Stomach (tissue), 9 donors: Measurements from ENCODE around the gene MAPK13. TPM values are rescaled to one million over a fixed set of nuclear protein-coding genes. Genes with fewer than 3 reads are reported as not detected.
A peak's percentile ranks its signal among the peaks of the same experiment; 100 is the strongest.

Source experiments
- DNase-seq, 2 donors: peaks; one replicate each; pipeline versions ENCODE4 v3.0.0 to v3.0.0-alpha.2; 2013 to 2019
- H3K27ac ChIP-seq, 5 donors: fragments of 200-600 bp in 4 of 5; sonication (generic) in 4 of 5; one replicate each; pipeline ENCODE4 v1.5.1; 2013 to 2019; ENCODE audit warnings: mild to moderate bottlenecking in 1 of 5, moderate library complexity in 1 of 5
- H3K27me3 ChIP-seq, 3 donors: fragments of 200-600 bp; sonication (generic); one replicate each; pipeline ENCODE4 v1.5.1; 2017 to 2019; ENCODE audit warnings: mixed run types in 1 of 3
- H3K36me3 ChIP-seq, 4 donors: fragments of 200-600 bp; sonication (generic); 1 replicate in 3 of 4; 2 replicates in 1 of 4; pipeline ENCODE4 v1.5.1; 2016 to 2019
- H3K4me1 ChIP-seq, 4 donors: fragments of 200-600 bp; sonication (generic); one replicate each; pipeline ENCODE4 v1.5.1; 2016 to 2019
- H3K4me3 ChIP-seq, 4 donors: fragments of 200-600 bp; sonication (generic) in 3 of 4; one replicate each; pipeline ENCODE4 v1.5.1; 2016 to 2019; ENCODE audit warnings: mild to moderate bottlenecking in 1 of 4
- H3K9me3 ChIP-seq, 4 donors: fragments of 200-600 bp; sonication (generic); one replicate each; pipeline ENCODE4 v1.5.1; 2016 to 2019
- EP300 ChIP-seq: sonication (generic); formaldehyde crosslinking; IDR thresholded peaks from one replicate; pipeline ENCODE4 v1.6.1; 2017; ENCODE audit warnings: antibody characterized with exemption
- POLR2A ChIP-seq, 4 donors: fragments of 450-650 bp; IDR thresholded peaks; one replicate each; pipeline ENCODE4 v1.6.1; 2016; ENCODE audit warnings: antibody characterized with exemption in 4 of 4, control low read depth in 2 of 4, mild to moderate bottlenecking in 1 of 4, moderate library complexity in 1 of 4
- POLR2AphosphoS5 ChIP-seq, 3 donors: sonication (generic); formaldehyde crosslinking; IDR thresholded peaks; one replicate each; pipeline ENCODE4 v1.6.1; 2016; ENCODE audit warnings: antibody characterized with exemption in 3 of 3
- WGBS, 5 donors: extraction: QIAGEN DNeasy Blood & Tissue Kit in 3 of 5; methylation state at CpG; one replicate each; pipeline versions ENCODE4 v1.1.5 to v1.1.7; 2013 to 2018; 5-methylcytosine and 5-hydroxymethylcytosine counted together
- intact Hi-C: fragments of 100-400 bp; cut with DNase I; formaldehyde crosslinking; loops from one replicate; pipeline ENCODE4 v1.15.1; 2023; ENCODE audit warnings: low total_unique reads
- polyA plus RNA-seq, 3 donors: library from polyadenylated mRNA; stranded (reverse); fragments of 200-250 nt; gene quantifications; one replicate each; pipeline ENCODE4 v1.2.3, GENCODE V29; 2013
- total RNA-seq, 5 donors: library from RNA; depleted of rRNA; stranded (reverse); fragments of >200 nt; gene quantifications; one replicate each; pipeline versions ENCODE4 v1.1.0 to v1.2.3, GENCODE V29; 2014 to 2016
- TF ChIP-seq, protein P1 (sequence below), 7 experiments: fragments of 450-650 bp in 4 of 7; fragments of 200-600 bp in 3 of 7; sonication (generic) in 3 of 7; IDR thresholded peaks; one replicate each; pipeline ENCODE4 v1.5.1; 2016 to 2019; ENCODE audit warnings: antibody characterized with exemption in 7 of 7, control low read depth in 2 of 7, mild to moderate bottlenecking in 1 of 7
- donor health status: healthy with polysubstance abuse.
- donor health status: Bipolar disorder and iron deficiency.
- donor health status: healthy.

Gene MAPK13
- total and polyA plus RNA-seq, 8 donors: 19.8 to 95.9 (median 34.5) TPM

DNA sequence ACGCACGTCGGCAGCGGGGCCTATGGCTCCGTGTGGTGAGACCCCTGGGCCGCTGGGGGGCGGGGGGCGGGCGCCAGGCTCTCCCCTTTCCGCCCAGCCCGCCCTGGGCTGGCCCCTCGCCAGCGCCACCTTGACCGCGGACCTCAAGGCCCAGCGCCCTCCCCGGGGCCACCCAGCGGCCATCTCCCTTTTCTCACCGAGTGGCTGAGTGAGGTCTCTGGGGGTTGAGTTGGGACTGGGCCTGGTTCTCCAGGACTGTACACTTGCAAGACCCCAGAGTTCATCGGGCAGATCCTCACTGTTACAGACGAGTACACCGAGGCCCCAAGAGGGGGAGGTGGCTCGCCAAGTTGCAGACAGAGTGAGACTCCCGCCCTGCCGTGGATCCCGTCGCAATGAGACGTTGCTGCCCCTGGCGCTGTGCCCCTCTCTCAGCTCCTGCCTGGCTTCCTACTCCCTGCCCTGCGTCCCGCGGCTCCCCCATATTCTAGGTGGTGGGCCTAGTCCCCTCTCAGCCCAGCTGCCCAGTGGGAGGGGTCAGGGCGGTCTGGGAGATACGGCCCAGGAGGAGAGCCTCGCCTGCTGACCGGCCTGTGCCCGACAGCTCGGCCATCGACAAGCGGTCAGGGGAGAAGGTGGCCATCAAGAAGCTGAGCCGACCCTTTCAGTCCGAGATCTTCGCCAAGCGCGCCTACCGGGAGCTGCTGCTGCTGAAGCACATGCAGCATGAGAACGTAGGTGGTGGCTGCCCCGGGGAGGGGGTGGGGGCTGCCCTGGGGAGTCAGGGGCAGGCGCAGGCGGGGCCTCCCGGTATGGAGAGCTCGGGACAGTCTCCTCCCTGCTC is 576 bp downstream of the MAPK13 start:
- intact Hi-C loops: no loop called here
- DNase-seq: peak; percentile 74 to 86
- 8 to 47% (median 10%) methylated on average over 18 to 52 of the region's 52 CpGs for WGBS, 5 donors
- H3K9me3 ChIP-seq: no peaks in the 10 kb centered on the region
- TF ChIP-seq POLR2A (IDR thresholded peaks at IDR 0.05): no peak
- TF ChIP-seq, protein P1, sequence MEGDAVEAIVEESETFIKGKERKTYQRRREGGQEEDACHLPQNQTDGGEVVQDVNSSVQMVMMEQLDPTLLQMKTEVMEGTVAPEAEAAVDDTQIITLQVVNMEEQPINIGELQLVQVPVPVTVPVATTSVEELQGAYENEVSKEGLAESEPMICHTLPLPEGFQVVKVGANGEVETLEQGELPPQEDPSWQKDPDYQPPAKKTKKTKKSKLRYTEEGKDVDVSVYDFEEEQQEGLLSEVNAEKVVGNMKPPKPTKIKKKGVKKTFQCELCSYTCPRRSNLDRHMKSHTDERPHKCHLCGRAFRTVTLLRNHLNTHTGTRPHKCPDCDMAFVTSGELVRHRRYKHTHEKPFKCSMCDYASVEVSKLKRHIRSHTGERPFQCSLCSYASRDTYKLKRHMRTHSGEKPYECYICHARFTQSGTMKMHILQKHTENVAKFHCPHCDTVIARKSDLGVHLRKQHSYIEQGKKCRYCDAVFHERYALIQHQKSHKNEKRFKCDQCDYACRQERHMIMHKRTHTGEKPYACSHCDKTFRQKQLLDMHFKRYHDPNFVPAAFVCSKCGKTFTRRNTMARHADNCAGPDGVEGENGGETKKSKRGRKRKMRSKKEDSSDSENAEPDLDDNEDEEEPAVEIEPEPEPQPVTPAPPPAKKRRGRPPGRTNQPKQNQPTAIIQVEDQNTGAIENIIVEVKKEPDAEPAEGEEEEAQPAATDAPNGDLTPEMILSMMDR (IDR thresholded peaks at IDR 0.05): peak in 1 of 7 experiments; percentile 10
- H3K4me1 ChIP-seq: peaks cover 13 to 60% (median 30%) of the 10 kb centered on the region in 4 donors
- H3K27ac ChIP-seq: peak overlapping the region; percentile 79 to 93 (median 87)
- peaks cover 0 to 24% (median 0%) of the 10 kb centered on the region in 3 donors for H3K27me3 ChIP-seq
- H3K4me3 ChIP-seq: peak overlapping the region; percentile 52 to 58 (median 54)
- peaks cover 3 to 19% (median 10%) of the 10 kb centered on the region in 4 donors for H3K36me3 ChIP-seq

DNA sequence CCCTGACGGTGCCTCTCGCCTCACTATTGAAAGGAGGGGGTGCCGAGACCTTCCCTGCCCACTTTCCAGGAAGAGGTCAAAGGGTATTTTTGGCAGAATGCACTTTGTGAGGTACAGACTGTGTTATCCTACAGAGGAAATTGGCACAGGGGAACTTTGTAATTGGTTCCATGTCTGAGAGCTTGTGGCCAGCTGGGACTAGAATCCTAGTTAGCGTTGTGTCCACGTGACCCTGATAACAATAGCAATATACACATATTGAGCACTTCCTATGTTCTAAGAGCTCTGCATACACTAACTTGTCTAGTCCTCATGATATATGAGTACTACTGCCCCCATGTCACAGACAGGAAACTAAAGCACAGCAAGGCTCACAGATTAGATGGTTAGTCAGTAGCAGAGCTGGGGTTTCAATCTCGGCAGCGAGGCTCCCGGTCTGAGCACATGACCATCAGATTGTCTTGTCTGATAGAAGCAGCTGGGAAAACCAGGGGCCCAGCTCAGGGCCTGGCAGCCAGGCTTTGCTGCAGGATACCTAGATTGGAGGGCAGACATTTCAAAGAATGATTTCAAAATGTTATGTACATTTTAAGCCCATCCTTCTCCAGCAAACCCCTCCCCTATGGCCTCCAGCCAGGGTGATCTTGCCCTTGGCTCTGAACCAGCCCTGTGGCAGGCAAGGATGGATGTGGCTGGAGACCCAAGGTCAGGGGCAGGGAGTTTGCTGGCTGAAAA is 1.4 kb downstream of the MAPK13 start:
- H3K27ac ChIP-seq: peak overlapping the region; percentile 79 to 93 (median 87)
- intact Hi-C loops: no loop called here
- peaks cover 0 to 24% (median 0%) of the 10 kb centered on the region in 3 donors for H3K27me3 ChIP-seq
- 2 to 25% (median 8%) methylated on average over 8 of the region's 8 CpGs for whole genome bisulfite sequencing, 5 donors
- H3K36me3 ChIP-seq: peaks cover 11 to 27% (median 18%) of the 10 kb centered on the region in 4 donors
- peak overlapping the region; percentile 52 to 58 (median 54) for H3K4me3 ChIP-seq
- H3K4me1 ChIP-seq: peaks cover 13 to 57% (median 30%) of the 10 kb centered on the region in 4 donors
- no peaks in the 10 kb centered on the region for H3K9me3 ChIP-seq
- peak; percentile 71 to 86 for DNase-seq
- TF ChIP-seq, protein P1 (IDR thresholded peaks at IDR 0.05): no peak
- TF ChIP-seq EP300: no peak
- TF ChIP-seq POLR2AphosphoS5 (IDR thresholded peaks at IDR 0.05): no peak
- no peak for TF ChIP-seq POLR2A (IDR thresholded peaks at IDR 0.05)

DNA sequence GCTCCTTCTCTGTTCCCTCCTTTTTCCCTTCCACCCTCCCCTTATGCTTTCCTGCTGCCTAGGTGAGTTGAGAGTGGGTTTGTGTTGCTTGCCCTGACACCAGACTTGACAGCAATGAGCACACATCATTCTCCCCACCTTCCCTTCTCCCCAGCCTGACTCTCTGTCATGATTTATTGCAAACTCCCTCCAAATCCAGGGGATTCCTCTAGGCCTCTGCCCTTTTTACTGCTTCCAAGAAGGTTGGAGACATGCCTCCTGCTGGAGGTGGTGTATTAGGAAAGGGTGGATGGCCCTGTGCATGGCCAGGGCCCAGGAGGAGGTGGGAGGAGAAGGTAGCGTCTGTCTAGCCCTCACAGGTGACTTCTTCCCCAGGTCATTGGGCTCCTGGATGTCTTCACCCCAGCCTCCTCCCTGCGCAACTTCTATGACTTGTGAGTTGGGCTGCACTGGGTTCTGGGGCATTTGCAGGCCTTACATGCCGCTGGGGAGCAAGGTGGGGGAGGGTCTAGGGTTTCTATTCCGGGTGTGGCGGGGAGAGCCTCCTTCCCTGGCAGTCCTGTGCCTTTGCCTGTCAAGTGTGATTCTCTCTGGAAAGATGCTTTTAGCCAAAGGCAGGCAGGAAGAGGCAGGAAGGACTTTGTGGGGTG is 2.1 kb downstream of the MAPK13 start:
- no peak for DNase-seq
- TF ChIP-seq, protein P1 (IDR thresholded peaks at IDR 0.05): no peak
- TF ChIP-seq EP300 (no peak), POLR2AphosphoS5 (IDR thresholded peaks at IDR 0.05) (no peak), POLR2A (IDR thresholded peaks at IDR 0.05) (no peak)
- Histone ChIP-seq H3K27ac (peak overlapping the region in 4 of 5 donors; percentile 83 to 93 (median 88)), H3K4me3 (peak overlapping the region in 1 of 4 donors; percentile 58), H3K4me1 (peaks cover 13 to 50% (median 30%) of the 10 kb centered on the region in 4 donors), H3K27me3 (peaks cover 0 to 24% (median 0%) of the 10 kb centered on the region in 3 donors), H3K9me3 (no peaks in the 10 kb centered on the region), H3K36me3 (peaks cover 14 to 34% (median 22%) of the 10 kb centered on the region in 4 donors)
- 85 to 96% (median 91%) methylated on average over 5 of the region's 5 CpGs for WGBS, 5 donors
- intact Hi-C loops: no loop called here

DNA sequence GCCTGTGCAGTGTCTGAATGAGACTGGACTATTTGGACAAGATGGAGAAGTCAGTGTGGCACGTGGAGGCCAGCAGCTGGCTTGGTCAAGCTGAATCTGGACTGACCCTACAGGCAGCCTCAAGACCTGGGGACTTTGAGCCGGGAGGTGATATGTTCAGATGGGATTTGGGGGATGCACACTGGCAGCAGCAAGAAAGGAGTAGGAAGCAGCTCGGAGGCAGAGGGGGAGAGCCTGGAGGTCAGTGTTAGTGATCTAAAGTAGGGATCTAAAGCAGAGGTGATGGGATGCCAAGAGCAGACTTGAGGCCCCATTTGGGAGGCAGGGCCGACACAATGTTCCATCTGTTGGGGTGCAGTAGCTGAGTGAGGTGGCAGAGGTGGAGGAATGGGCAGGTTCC is 2.8 kb downstream of the MAPK13 start:
- Histone ChIP-seq H3K9me3 (no peaks in the 10 kb centered on the region), H3K36me3 (peaks cover 17 to 42% (median 27%) of the 10 kb centered on the region in 4 donors), H3K27ac (no peak overlapping the region), H3K4me3 (no peak overlapping the region), H3K4me1 (peaks cover 13 to 43% (median 30%) of the 10 kb centered on the region in 4 donors), H3K27me3 (peaks cover 0 to 24% (median 0%) of the 10 kb centered on the region in 3 donors)
- intact Hi-C loops: no loop called here
- DNase-seq: no peak
- 84 to 98% (median 93%) methylated on average over 4 of the region's 4 CpGs for WGBS, 5 donors
- TF ChIP-seq, protein P1 (IDR thresholded peaks at IDR 0.05): no peak
- TF ChIP-seq POLR2A (IDR thresholded peaks at IDR 0.05) (no peak), POLR2AphosphoS5 (IDR thresholded peaks at IDR 0.05) (no peak), EP300 (no peak)
